MCF 10A (cell line): ENCODE results near the gene DHRS4. TPM values are rescaled to one million over a fixed set of nuclear protein-coding genes. Genes with fewer than 3 reads are reported as not detected.
A peak's percentile ranks its signal among the peaks of the same experiment; 100 is the strongest.

ENCODE experiments used
- Bru-seq: library from RNA; stranded (reverse); fragments of 400-500 nt; gene quantifications from one replicate; lab custom pipeline; 2021; lab: Mats Ljungman, UMichigan
- BruChase-seq, 2 experiments: library from RNA; stranded (reverse); fragments of 400-500 nt; gene quantifications; one replicate each; lab custom pipeline; 2021; lab: Mats Ljungman, UMichigan
- BruUV-seq: library from RNA; stranded (reverse); fragments of 400-500 nt; replicated peaks from 2 replicates; lab custom pipeline; 2021; lab: Mats Ljungman, UMichigan
- CTCF ChIA-PET: fragments of 300-600 bp; sonication (Branson Sonifier 250); formaldehyde crosslinking; extraction: SDS; loops from one replicate; lab custom pipeline; 2021; ENCODE audit warnings: antibody characterized with exemption, inconsistent platforms; lab: Yijun Ruan, JAX
- POLR2A ChIA-PET: fragments of 300-600, 350-650 bp; sonication (Branson Sonifier 250); formaldehyde crosslinking; extraction: SDS; loops from one replicate; lab custom pipeline; 2020; ENCODE audit warnings: antibody characterized with exemption, inconsistent platforms; lab: Yijun Ruan, JAX
- DNase-seq: peaks from one replicate; pipeline ENCODE4 v3.0.0-alpha.2; 2018; ENCODE audit not compliant: unreplicated experiment
- H3K27ac Mint-ChIP-seq: one replicate; pipeline ENCODE4 v1.8.0; 2022; ENCODE audit warnings: mild to moderate bottlenecking, low read depth, mixed read lengths; ENCODE audit not compliant: unreplicated experiment
- H3K27me3 Mint-ChIP-seq: one replicate; pipeline ENCODE4 v1.8.0; 2022; ENCODE audit warnings: mixed read lengths; ENCODE audit not compliant: insufficient read depth, unreplicated experiment
- H3K36me3 Mint-ChIP-seq: one replicate; pipeline ENCODE4 v1.8.0; 2022; ENCODE audit warnings: mild to moderate bottlenecking, moderate library complexity, mixed read lengths; ENCODE audit not compliant: insufficient read depth, unreplicated experiment
- H3K4me1 Mint-ChIP-seq: one replicate; pipeline ENCODE4 v1.8.0; 2022; ENCODE audit warnings: mixed read lengths; ENCODE audit not compliant: insufficient read depth, unreplicated experiment
- H3K4me3 Mint-ChIP-seq: one replicate; pipeline ENCODE4 v1.8.0; 2022; ENCODE audit warnings: mild to moderate bottlenecking, moderate library complexity, mixed read lengths; ENCODE audit not compliant: unreplicated experiment
- H3K9me3 Mint-ChIP-seq: one replicate; pipeline ENCODE4 v1.8.0; 2022; ENCODE audit warnings: mixed read lengths; ENCODE audit not compliant: unreplicated experiment
- intact Hi-C: fragments of 100-400 bp; cut with micrococcal nuclease; formaldehyde crosslinking; loops from 2 replicates; pipeline ENCODE4 v1.14.1; 2022
- long read RNA-seq: library from polyadenylated mRNA; stranded (forward); transcript quantifications from one replicate; pipeline ENCODE4 v2.0.0, GENCODE V29; 2022
- total RNA-seq: library from RNA; stranded (reverse); gene quantifications from 2 replicates; pipeline ENCODE4 v1.2.3, GENCODE V29; 2022
- TF ChIP-seq, protein P1 (sequence below): fragments of 200-600 bp; IDR thresholded peaks from one replicate; pipeline ENCODE4 v1.8.0; 2022; ENCODE audit warnings: antibody characterized with exemption, mild to moderate bottlenecking; ENCODE audit not compliant: unreplicated experiment

Gene DHRS4
- total RNA-seq (28.4 and 32.5 TPM in 2 replicates), Bru-seq, nascent RNA (percentile 67 among the genes with signal in this experiment), BruChase-seq, experiment 1, labeled RNA remaining after a 6-hour chase (percentile 53 among the genes with signal in this experiment), BruChase-seq, experiment 2, labeled RNA remaining after a 2-hour chase (percentile 62 among the genes with signal in this experiment)
- long read RNA-seq, transcript DHRS4-203 (5 exons, 727 nt): minor isoform, 18 of 63 reads
- long read RNA-seq, transcript DHRS4-201 (8 exons, 1,443 nt): major isoform, 29 of 63 reads
- long read RNA-seq, partial matches to known transcripts: 2 of 63 reads
- long read RNA-seq, other reads (novel, unspliced or antisense): 14 of 63 reads

DNA sequence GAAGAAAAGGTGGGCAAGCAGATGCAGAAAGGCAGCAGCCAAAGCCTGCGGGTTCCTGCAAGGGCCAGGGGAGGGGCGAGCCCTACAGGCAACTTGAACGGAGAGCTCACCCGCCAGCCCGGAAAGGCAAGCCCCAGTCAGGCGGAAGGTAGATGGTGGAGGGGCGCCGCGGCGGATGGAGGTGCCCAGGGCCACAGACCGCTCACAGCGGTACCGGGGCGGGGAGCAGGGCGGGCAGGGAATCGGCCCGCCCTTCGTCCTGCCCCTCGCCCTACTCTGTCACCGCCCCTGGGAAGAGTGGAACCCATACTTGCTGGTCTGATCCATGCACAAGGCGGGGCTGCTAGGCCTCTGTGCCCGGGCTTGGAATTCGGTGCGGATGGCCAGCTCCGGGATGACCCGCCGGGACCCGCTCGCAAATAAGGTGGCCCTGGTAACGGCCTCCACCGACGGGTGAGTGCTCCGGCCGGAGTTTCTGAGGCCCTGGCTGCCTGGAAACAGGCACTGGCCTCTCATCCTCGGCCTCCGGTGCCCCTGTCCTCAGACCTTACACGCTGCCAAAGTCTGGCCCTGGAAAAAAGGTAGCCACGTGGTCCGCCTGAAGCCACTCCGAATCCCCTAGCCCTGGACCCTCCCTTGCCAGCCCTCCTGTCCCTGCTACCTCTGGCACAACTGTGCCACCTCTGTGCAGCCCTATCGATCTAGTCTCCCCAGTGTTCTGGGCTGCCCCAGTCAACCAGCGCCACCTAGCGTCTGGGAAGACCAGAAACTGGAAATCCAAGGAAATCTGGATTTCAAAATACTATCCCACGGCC is at the start of gene DHRS4:
Gene DHRS4 (plus strand): TSS at position 307 of the 815 bp plus-strand sequence. CDS start 19 bp downstream, at position 326.
- Mint-ChIP-seq H3K4me1 (peaks cover 19% of the 10 kb centered on the region), H3K27me3 (no peaks in the 10 kb centered on the region), H3K36me3 (peaks cover 22% of the 10 kb centered on the region), H3K9me3 (no peaks in the 10 kb centered on the region), H3K4me3 (peak within 1 kb of the TSS; percentile 90), H3K27ac (peak within 1 kb of the TSS; percentile 93)
- DNase-seq: peak; percentile 86
- no TSS peak for BruUV-seq
- CTCF ChIA-PET: interaction anchor here (0.7 to 3.0 kb wide), 9 partner anchors 11 to 646 kb away, joined by 3 to 12 read pairs (median 4); partner anchors contain the start of genes PCK2 and TINF2
- TF ChIP-seq, protein P1, sequence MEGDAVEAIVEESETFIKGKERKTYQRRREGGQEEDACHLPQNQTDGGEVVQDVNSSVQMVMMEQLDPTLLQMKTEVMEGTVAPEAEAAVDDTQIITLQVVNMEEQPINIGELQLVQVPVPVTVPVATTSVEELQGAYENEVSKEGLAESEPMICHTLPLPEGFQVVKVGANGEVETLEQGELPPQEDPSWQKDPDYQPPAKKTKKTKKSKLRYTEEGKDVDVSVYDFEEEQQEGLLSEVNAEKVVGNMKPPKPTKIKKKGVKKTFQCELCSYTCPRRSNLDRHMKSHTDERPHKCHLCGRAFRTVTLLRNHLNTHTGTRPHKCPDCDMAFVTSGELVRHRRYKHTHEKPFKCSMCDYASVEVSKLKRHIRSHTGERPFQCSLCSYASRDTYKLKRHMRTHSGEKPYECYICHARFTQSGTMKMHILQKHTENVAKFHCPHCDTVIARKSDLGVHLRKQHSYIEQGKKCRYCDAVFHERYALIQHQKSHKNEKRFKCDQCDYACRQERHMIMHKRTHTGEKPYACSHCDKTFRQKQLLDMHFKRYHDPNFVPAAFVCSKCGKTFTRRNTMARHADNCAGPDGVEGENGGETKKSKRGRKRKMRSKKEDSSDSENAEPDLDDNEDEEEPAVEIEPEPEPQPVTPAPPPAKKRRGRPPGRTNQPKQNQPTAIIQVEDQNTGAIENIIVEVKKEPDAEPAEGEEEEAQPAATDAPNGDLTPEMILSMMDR: peak; percentile 77
- POLR2A ChIA-PET: interaction anchor here (0.6 to 1.4 kb wide), 4 partner anchors 31 to 647 kb away, joined by 3 to 4 read pairs (median 4); partner anchors contain the start of gene BCL2L2
- intact Hi-C loops: loop anchor here (5.0 kb wide), 1 partner anchor 286 kb away; no protein-coding TSS in a partner anchor

DNA sequence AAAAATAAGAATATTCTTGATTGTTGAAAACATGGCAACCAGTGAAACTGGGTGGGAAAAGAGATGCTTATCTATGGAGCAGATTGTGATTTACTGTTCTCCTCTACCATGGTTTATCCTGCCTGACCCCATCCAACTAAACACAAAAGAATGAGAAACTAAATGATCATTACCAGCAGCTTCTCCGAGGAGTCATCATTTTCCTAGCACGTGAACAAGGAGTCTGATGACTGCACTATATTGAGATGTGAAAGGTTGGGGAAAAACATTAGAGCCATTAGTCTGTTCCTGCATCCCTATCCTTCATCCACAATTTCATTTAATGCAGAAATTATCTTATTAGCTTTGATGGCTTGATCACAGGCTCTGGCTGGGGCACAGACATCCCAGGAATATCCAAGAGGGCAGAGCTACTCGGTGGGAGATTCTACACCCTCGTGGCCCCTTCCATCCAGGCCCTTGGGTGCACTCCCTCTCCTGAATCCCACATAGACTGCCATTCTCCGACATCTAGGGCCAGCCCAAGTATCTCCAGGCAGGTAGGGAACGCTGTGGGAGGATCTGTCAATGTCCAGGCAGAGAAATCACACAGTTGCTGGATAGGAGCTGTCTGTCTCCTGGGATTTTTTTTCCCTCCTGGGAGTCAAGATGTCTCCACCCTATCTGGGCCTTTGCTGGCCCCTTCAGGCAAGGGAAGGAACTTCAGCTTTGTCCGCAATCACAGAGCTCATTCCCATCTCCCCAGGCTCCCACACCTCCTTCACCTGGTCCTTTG is 43.3 kb upstream of the DHRS4 start:
- CTCF ChIA-PET: interaction anchor here (0.6 to 7.8 kb wide), 59 partner anchors 8 to 1687 kb away, joined by 3 to 212 read pairs (median 4); partner anchors contain the start of gene DHRS2
- TF ChIP-seq, protein P1: peak; percentile 93

DNA sequence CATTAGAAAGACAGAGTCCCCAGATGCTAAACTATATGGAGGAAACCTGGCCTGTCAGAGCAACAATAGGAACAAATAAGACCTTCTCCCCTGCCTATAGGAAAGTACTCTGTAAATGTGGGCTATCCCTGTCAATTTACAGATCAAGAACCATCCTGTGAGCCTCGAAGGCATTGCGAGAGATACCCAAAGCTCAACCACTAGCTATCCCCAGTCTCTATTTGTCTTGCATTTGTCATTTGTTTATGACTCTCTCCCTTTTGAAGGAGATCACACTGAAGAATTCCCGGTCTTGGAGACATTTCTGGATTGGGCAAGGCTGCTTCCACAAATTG is 42.7 kb upstream of the DHRS4 start:
- H3K4me1 Mint-ChIP-seq: no peaks in the 10 kb centered on the region
- DNase-seq: no peak
- no TSS peak for BruUV-seq
- H3K27me3 Mint-ChIP-seq: peaks cover 14% of the 10 kb centered on the region
- H3K36me3 Mint-ChIP-seq: no peaks in the 10 kb centered on the region
- TF ChIP-seq, protein P1: no peak
- no peak overlapping the region for H3K27ac Mint-ChIP-seq
- ChIA-PET POLR2A (interaction anchor here (0.9 to 1.4 kb wide), 5 partner anchors 184 to 344 kb away, joined by 3 to 6 read pairs (median 5); partner anchors contain the start of gene AP1G2), CTCF (interaction anchor here (0.6 to 7.8 kb wide), 55 partner anchors 8 to 1288 kb away, joined by 3 to 212 read pairs (median 4); partner anchors contain the start of gene DHRS2)
- no peak overlapping the region for H3K4me3 Mint-ChIP-seq
- intact Hi-C loops: loop anchor here (1.0 kb wide), 4 partner anchors 184 to 322 kb away; no protein-coding TSS in a partner anchor
- no peaks in the 10 kb centered on the region for H3K9me3 Mint-ChIP-seq

More for the DNA sequence above, 43.3 kb upstream of the DHRS4 start:
- no peaks in the 10 kb centered on the region for H3K4me1 Mint-ChIP-seq
- BruUV-seq: no TSS peak
- POLR2A ChIA-PET: interaction anchor here (0.9 to 1.4 kb wide), 5 partner anchors 183 to 343 kb away, joined by 3 to 6 read pairs (median 5); partner anchors contain the start of gene AP1G2
- no peak overlapping the region for H3K27ac Mint-ChIP-seq
- intact Hi-C loops: loop anchor here (1.0 kb wide), 4 partner anchors 183 to 321 kb away; no protein-coding TSS in a partner anchor
- peak; percentile 75 for DNase-seq
- H3K36me3 Mint-ChIP-seq: no peaks in the 10 kb centered on the region
- H3K4me3 Mint-ChIP-seq: no peak overlapping the region
- peaks cover 19% of the 10 kb centered on the region for H3K27me3 Mint-ChIP-seq
- H3K9me3 Mint-ChIP-seq: no peaks in the 10 kb centered on the region
